HG03571 (cell line): Measurements from ENCODE around the gene SPDYE5.

Source experiments
- ATAC-seq: cut with Tn5 transposase; IDR thresholded peaks from one replicate; pipeline ENCODE4 v1.9.1; 2021; ENCODE audit not compliant: unreplicated experiment

The SPDYE5 gene

GRCh38 chr7:75536940-75537538, 44.9 kb downstream of the SPDYE5 start:
- ATAC-seq, result no peak

DNA sequence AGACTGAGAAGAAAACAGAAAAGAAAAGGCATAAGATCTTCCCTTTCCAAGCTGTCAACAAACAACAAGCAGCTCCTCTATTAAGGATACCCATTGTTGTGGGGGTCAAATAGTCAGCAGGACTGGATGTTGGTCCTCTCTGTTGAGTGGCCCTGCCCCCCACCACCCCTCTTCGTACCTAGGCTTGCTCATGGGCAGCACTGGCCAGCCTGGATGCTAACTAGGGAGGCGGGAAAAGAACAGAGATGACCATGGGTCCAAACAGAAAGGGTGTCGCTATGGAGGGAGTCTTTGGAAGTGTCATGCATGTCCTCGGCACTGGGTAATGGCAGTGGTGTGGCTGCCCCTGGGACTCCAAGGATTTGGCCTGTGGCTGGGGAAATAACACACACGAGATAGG, 45.6 kb downstream of the SPDYE5 start:
- no peak for ATAC-seq

DNA sequence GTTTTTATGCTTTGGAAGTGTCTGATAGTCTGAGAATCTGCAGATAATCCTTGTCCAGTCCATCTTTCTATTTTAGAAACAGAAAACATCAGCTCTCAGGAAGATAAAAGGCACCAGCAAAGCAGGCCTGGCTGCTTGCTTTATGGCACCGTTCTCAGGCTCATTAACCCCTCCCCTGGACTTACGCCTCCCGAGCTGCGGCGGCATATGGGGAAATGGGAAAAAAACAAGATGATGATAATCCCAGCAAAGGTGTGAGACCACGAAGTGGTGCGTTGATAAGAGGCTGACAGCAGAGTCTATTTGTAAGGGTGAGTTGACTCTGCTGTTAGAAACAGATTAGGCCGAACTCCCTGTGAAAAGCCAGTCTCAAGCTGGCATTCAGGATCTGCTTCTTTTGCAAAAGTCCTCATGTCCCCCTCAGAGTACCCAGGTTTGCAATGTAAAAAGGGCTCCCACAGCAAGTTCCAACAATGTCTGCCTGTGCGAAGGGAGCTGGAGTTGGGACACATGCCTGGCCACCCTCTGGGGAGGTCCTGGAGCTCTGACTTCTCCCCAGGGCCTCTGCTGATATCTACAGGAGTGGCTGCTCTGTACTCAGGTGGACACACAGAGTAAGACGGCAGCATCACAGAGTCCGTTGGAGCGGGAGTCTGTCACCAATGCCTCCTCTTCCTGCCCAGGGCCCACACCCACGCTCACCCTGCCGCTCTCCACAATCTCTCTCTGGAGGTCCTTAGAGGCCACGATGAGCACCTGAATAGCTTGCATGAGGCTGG, 54.3 kb downstream of the SPDYE5 start:
- ATAC-seq, result no peak
